B cell (primary cell): ENCODE results near the gene NDUFAF2.

ENCODE experiments used
- CTCF ChIP-seq: fragments of 200-600 bp; IDR thresholded peaks from one replicate; pipeline ENCODE4 v1.8.0; 2022; ENCODE audit warnings: antibody characterized with exemption, mild to moderate bottlenecking
- EZH2 ChIP-seq: IDR thresholded peaks from 2 replicates; pipeline ENCODE4 v1.6.1; 2012; ENCODE audit warnings: borderline replicate concordance, low read depth, mild to moderate bottlenecking, moderate library complexity, low read length; ENCODE audit not compliant: insufficient read depth, poor library complexity, severe bottlenecking

DNA sequence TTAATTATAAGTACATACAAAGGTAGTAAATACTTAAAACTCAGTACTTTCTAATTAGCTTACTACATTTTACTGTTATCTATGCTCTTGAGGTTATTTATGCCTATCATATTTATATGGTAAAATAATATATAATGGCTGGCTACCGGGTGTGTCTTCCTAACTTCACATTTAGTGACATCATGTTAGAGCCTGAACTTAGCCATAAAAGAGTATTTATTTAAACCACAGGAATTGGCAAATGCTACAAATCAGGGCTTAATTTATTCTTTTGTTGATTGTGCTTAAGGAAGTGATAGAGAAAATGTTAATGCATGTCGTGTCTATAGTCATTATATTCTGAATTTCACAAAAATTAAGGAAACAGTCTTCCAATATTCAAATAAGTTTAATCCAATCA is 73.1 kb downstream of the NDUFAF2 start:
- TF ChIP-seq CTCF (no peak), EZH2 (no peak)
